Fibroblast of lung (primary cell): ENCODE data around the gene TCIRG1.

Experiments used
- CTCF ChIP-seq, 2 donors: IDR thresholded peaks in 1 of 2; conservative IDR thresholded peaks in 1 of 2; 1 replicate in 1 of 2; 2 replicates in 1 of 2; pipeline ENCODE4 v1.5.1; 2011 to 2012; ENCODE audit warnings: low read length in 2 of 2, control low read depth in 1 of 2, inconsistent platforms in 1 of 2, low read depth in 1 of 2, mild to moderate bottlenecking in 1 of 2
- EZH2 ChIP-seq: IDR thresholded peaks from 2 replicates; pipeline ENCODE4 v1.5.1; 2012; ENCODE audit warnings: low read length, control low read depth, mild to moderate bottlenecking; ENCODE audit errors: missing control alignments

- TF ChIP-seq EZH2 (no peak), CTCF (conservative IDR thresholded peaks at IDR 0.05 in 1 of 2, IDR thresholded peaks at IDR 0.05 in 1 of 2; ENCODE audit: low read depth in 1 of 2, low read length in 2 of 2) (no peak)
These were observed 60.2 kb downstream of the TCIRG1 start for GRCh38 chr11:68099057-68099456.
